NCI-H774 (cell line): ENCODE measurements around the gene FAM117A.
A peak's percentile ranks its signal among the peaks of the same experiment; 100 is the strongest.

ENCODE experiments used
- DNase-seq: peaks from one replicate; lab custom pipeline; 2025; lab: John Stamatoyannopoulos, UW

Gene FAM117A

GRCh38 chr17:49707608-49708514, 56.1 kb downstream of the FAM117A start, which contains the start of gene SLC35B1:
Gene SLC35B1 (minus strand): TSS chr17:49707964. CDS start chr17:49707833, 131 bp downstream.
- peak; percentile 99 for DNase-seq

- DNase-seq, result no peak
These were observed 56.7 kb downstream of the FAM117A start for GRCh38 chr17:49707246-49707607.

GRCh38 chr17:49705254-49705653, 58.7 kb downstream of the FAM117A start:
- no peak for DNase-seq

GRCh38 chr17:49703557-49704277, 60.2 kb downstream of the FAM117A start:
- DNase-seq, result no peak

GRCh38 chr17:49700960-49701359, 63.0 kb downstream of the FAM117A start:
- DNase-seq, result no peak

- no peak for DNase-seq
These were observed 63.9 kb downstream of the FAM117A start for GRCh38 chr17:49699966-49700575.

- DNase-seq, result no peak
These were observed 65.9 kb downstream of the FAM117A start for GRCh38 chr17:49698005-49698404.

- no peak for DNase-seq
These were observed 67.6 kb downstream of the FAM117A start for GRCh38 chr17:49696233-49696761.

- no peak for DNase-seq
These were observed 68.2 kb downstream of the FAM117A start for GRCh38 chr17:49695698-49696232.

- DNase-seq, result peak; percentile 28
These were observed 68.9 kb downstream of the FAM117A start for GRCh38 chr17:49694847-49695697.

- no peak for DNase-seq
These were observed 71.2 kb downstream of the FAM117A start for GRCh38 chr17:49692751-49693150.

GRCh38 chr17:49691677-49692191, 72.2 kb downstream of the FAM117A start:
- no peak for DNase-seq

GRCh38 chr17:49691086-49691676, 72.8 kb downstream of the FAM117A start:
- DNase-seq, result no peak

GRCh38 chr17:49690256-49690655, 73.7 kb downstream of the FAM117A start:
- no peak for DNase-seq

- no peak for DNase-seq
These were observed 75.1 kb downstream of the FAM117A start for GRCh38 chr17:49688848-49689247.

- DNase-seq, result no peak
These were observed 75.9 kb downstream of the FAM117A start for GRCh38 chr17:49687878-49688491.

GRCh38 chr17:49681106-49681979, 82.6 kb downstream of the FAM117A start:
- DNase-seq, result no peak

- no peak for DNase-seq
These were observed 83.6 kb downstream of the FAM117A start for GRCh38 chr17:49680314-49680713.
